Endothelial cell of umbilical vein (primary cell): ENCODE measurements around the gene PLS1. TPM values are rescaled to one million over a fixed set of nuclear protein-coding genes. Genes with fewer than 3 reads are reported as not detected.

ENCODE experiments used
- BruUV-seq: library from RNA; stranded (reverse); fragments of 400-500 nt; replicated peaks from 2 replicates; lab custom pipeline; 2021; lab: Mats Ljungman, UMichigan
- CTCF ChIA-PET: fragments of 300-600, 350-600 bp; sonication (Branson Sonifier 250); formaldehyde crosslinking; loops from one replicate; lab custom pipeline; 2021; ENCODE audit warnings: antibody characterized with exemption, inconsistent platforms; lab: Charles Lee
- POLR2A ChIA-PET: fragments of 300-600, 350-600 bp; sonication (Branson Sonifier 250); formaldehyde crosslinking; loops from one replicate; lab custom pipeline; 2021; ENCODE audit warnings: antibody characterized with exemption, inconsistent platforms; lab: Charles Lee
- DNase-seq: peaks from one replicate; pipeline ENCODE4 v3.0.0-alpha.2; 2011; ENCODE audit warnings: low read depth, low spot score
- FAIRE-seq: peaks from 2 replicates; lab custom pipeline; 2011; peaks lifted over from hg19 to GRCh38; lab: Jason Lieb, UNC
- H2AFZ ChIP-seq: 2 replicates; pipeline ENCODE4 v1.6.0; 2012; ENCODE audit warnings: low read depth, low read length, control low read depth, inconsistent platforms
- H3K27ac ChIP-seq: 2 replicates; pipeline ENCODE4 v1.5.1; 2011; ENCODE audit warnings: low read depth, mild to moderate bottlenecking, control low read depth, low read length, moderate library complexity; ENCODE audit not compliant: insufficient read depth
- H3K27me3 ChIP-seq, 2 experiments: 2 replicates each; pipeline versions ENCODE4 v1.6.0 to v1.6.1; 2011; ENCODE audit warnings: low read length in 2 of 2, mixed read lengths in 1 of 2; ENCODE audit not compliant: control insufficient read depth in 2 of 2, insufficient read depth in 2 of 2
- H3K36me3 ChIP-seq, 2 experiments: 2 replicates in 1 of 2; 3 replicates in 1 of 2; pipeline ENCODE4 v1.5.1; 2011; ENCODE audit warnings: low read length in 2 of 2, mild to moderate bottlenecking in 1 of 2, moderate library complexity in 1 of 2; ENCODE audit not compliant: control insufficient read depth in 2 of 2, insufficient read depth in 2 of 2; ENCODE audit errors: extremely low read depth in 1 of 2
- H3K4me1 ChIP-seq: 3 replicates; pipeline ENCODE4 v1.5.1; 2011; ENCODE audit warnings: mild to moderate bottlenecking, low read length; ENCODE audit not compliant: control insufficient read depth, insufficient read depth; ENCODE audit errors: extremely low read depth
- H3K4me2 ChIP-seq: 2 replicates; pipeline ENCODE4 v1.6.1; 2011; ENCODE audit warnings: low read length, control low read depth, mixed read lengths; ENCODE audit not compliant: insufficient read depth
- H3K4me3 ChIP-seq, 3 experiments: fragments of 200-600 bp in 1 of 3; sonication (generic), shearing (Covaris generic) in 1 of 3; replicated peaks in 1 of 3; 2 replicates each; pipeline ENCODE4 v1.5.1; 2011 to 2016; ENCODE audit warnings: control low read depth in 3 of 3, low read length in 3 of 3, mild to moderate bottlenecking in 2 of 3, inconsistent platforms in 1 of 3, low read depth in 1 of 3, moderate library complexity in 1 of 3; ENCODE audit not compliant: insufficient read depth in 1 of 3
- H3K79me2 ChIP-seq: 2 replicates; pipeline ENCODE4 v1.6.0; 2012; ENCODE audit warnings: low read length, inconsistent platforms; ENCODE audit not compliant: control insufficient read depth, insufficient read depth
- H3K9ac ChIP-seq: replicated peaks from 2 replicates; pipeline ENCODE3; 2011; ENCODE audit warnings: low read length, control low read depth; ENCODE audit not compliant: insufficient read depth; ENCODE audit errors: extremely low read depth
- H3K9me1 ChIP-seq: replicated peaks from 3 replicates; pipeline ENCODE4 v1.6.0; 2011; ENCODE audit warnings: mild to moderate bottlenecking, low read length; ENCODE audit not compliant: control insufficient read depth, insufficient read depth; ENCODE audit errors: extremely low read depth
- H3K9me3 ChIP-seq: replicated peaks from 2 replicates; pipeline ENCODE4 v1.5.1; 2012; ENCODE audit warnings: low read length, inconsistent platforms; ENCODE audit not compliant: control insufficient read depth, insufficient read depth
- H4K20me1 ChIP-seq: replicated peaks from 2 replicates; pipeline ENCODE3; 2011; ENCODE audit warnings: mild to moderate bottlenecking, low read length; ENCODE audit not compliant: control insufficient read depth, insufficient read depth; ENCODE audit errors: extremely low read depth
- CTCF ChIP-seq, 2 donors: IDR thresholded peaks; 1 replicate in 1 of 2; 2 replicates in 1 of 2; pipeline ENCODE4 v1.5.1; 2011; ENCODE audit warnings: low read length in 2 of 2, mild to moderate bottlenecking in 2 of 2, moderate library complexity in 2 of 2, control low read depth in 1 of 2, inconsistent platforms in 1 of 2, low read depth in 1 of 2; ENCODE audit not compliant: insufficient read depth in 1 of 2; ENCODE audit errors: extremely low read depth in 1 of 2
- EZH2 ChIP-seq: IDR thresholded peaks from 2 replicates; pipeline ENCODE4 v1.6.1; 2012; ENCODE audit warnings: borderline replicate concordance, low read depth, mild to moderate bottlenecking, moderate library complexity, low read length, inconsistent platforms; ENCODE audit not compliant: severe bottlenecking
- FOS ChIP-seq: IDR thresholded peaks from 2 replicates; pipeline ENCODE4 v1.6.1; 2011; ENCODE audit warnings: mild to moderate bottlenecking, low read length, moderate library complexity, borderline replicate concordance; ENCODE audit not compliant: insufficient read depth
- GATA2 ChIP-seq: IDR thresholded peaks from 2 replicates; pipeline ENCODE4 v1.7.0; 2011; ENCODE audit warnings: low read depth, mild to moderate bottlenecking, moderate library complexity, mixed read lengths, low read length; ENCODE audit not compliant: insufficient read length, insufficient read depth
- JUN ChIP-seq: IDR thresholded peaks from 2 replicates; pipeline ENCODE4 v1.6.1; 2011; ENCODE audit warnings: borderline replicate concordance, low read depth; ENCODE audit not compliant: insufficient read length, insufficient read depth
- MAX ChIP-seq: IDR thresholded peaks from 2 replicates; pipeline ENCODE4 v1.6.1; 2011; ENCODE audit not compliant: insufficient read depth, insufficient read length
- MYC ChIP-seq: IDR thresholded peaks from one replicate; pipeline ENCODE4 v1.6.1; 2011; ENCODE audit warnings: mild to moderate bottlenecking, low read depth, low read length
- POLR2A ChIP-seq: IDR thresholded peaks from 2 replicates; pipeline ENCODE4 v1.6.1; 2012; ENCODE audit warnings: low read depth, mild to moderate bottlenecking, control low read depth, low read length
- POLR2AphosphoS5 ChIP-seq: IDR thresholded peaks from 2 replicates; pipeline ENCODE4 v1.6.1; 2012; ENCODE audit warnings: low read depth, mild to moderate bottlenecking, control low read depth, low read length, moderate library complexity; ENCODE audit not compliant: insufficient read depth
- dilution Hi-C: fragments of 300-500 bp; cut with MboI; formaldehyde crosslinking; loops from one replicate; pipeline ENCODE4 v1.15.0; 2019; ENCODE audit warnings: low sequenced_read_pairs; ENCODE audit not compliant: extremely low pct_ligation_motif_present
- intact Hi-C: fragments of 100-400 bp; cut with micrococcal nuclease; formaldehyde crosslinking; loops from one replicate; pipeline ENCODE4 v1.10.0; 2022
- polyA plus RNA-seq, 4 experiments: library from polyadenylated mRNA; depleted of rRNA in 3 of 4; stranded (reverse) in 3 of 4; unstranded in 1 of 4; fragments of >200 nt; gene quantifications; 2 replicates each; pipeline versions ENCODE4 v1.2.1 to v1.2.3, GENCODE V29; 2011 to 2012; ENCODE audit warnings: missing spikeins in 1 of 4
- total RNA-seq: library from RNA; stranded (reverse); gene quantifications from 2 replicates; pipeline ENCODE4 v1.2.3, GENCODE V29; 2021

PLS1 gene
- total and polyA plus RNA-seq, 2 donors (not counting 3 experiments of a cell fraction or from before 2014, with no cell fraction given) = 0.59 to 1.3 TPM

GRCh38 chr3:142642956-142643355, 46.8 kb downstream of the PLS1 start:
- TF ChIP-seq MYC = no peak
- Histone ChIP-seq H3K79me2 (no peaks in the 10 kb centered on the region), H3K4me1 (peaks cover 8% of the 10 kb centered on the region), H3K4me3 (no peak overlapping the region), H3K36me3 (no peaks in the 10 kb centered on the region), H3K9me1 (no peaks in the 10 kb centered on the region), H3K27ac (no peak overlapping the region), H3K9ac (no peak overlapping the region), H2AFZ (no peak overlapping the region), H4K20me1 (no peaks in the 10 kb centered on the region), H3K4me2 (no peak overlapping the region), H3K27me3 (peaks cover 17 to 19% of the 10 kb centered on the region in 2 experiments), H3K9me3 (no peaks in the 10 kb centered on the region)
- DNase-seq (no peak), FAIRE-seq (no peak)
- CTCF ChIA-PET = no interaction called here
- POLR2A ChIA-PET = no interaction called here
- intact Hi-C loops (no loop called here), dilution Hi-C loops (no loop called here)
- no TSS peak for BruUV-seq

- dilution Hi-C loops = no loop called here
- H3K79me2 ChIP-seq = no peaks in the 10 kb centered on the region
- no peak overlapping the region for H3K4me2 ChIP-seq
- H3K9me1 ChIP-seq = no peaks in the 10 kb centered on the region
- no peak overlapping the region for H2AFZ ChIP-seq
- no peaks in the 10 kb centered on the region for H3K36me3 ChIP-seq
- ChIA-PET CTCF (no interaction called here), POLR2A (no interaction called here)
- no peaks in the 10 kb centered on the region for H4K20me1 ChIP-seq
- DNase-seq (no peak), FAIRE-seq (no peak)
- no peak overlapping the region for H3K27ac ChIP-seq
- peaks cover 8% of the 10 kb centered on the region for H3K4me1 ChIP-seq
- H3K9me3 ChIP-seq = no peaks in the 10 kb centered on the region
- H3K27me3 ChIP-seq = peaks cover 13 to 19% of the 10 kb centered on the region in 2 experiments
- TF ChIP-seq EZH2 (no peak), POLR2A (no peak), MAX (no peak), MYC (no peak), GATA2 (no peak), POLR2AphosphoS5 (no peak), FOS (no peak), CTCF (IDR thresholded peaks at IDR 0.05; ENCODE audit: extremely low read depth in 1 of 2, insufficient read depth in 1 of 2, low read depth in 1 of 2, low read length in 2 of 2) (no peak), JUN (no peak)
- intact Hi-C loops = no loop called here
- no peak overlapping the region for H3K4me3 ChIP-seq
- no peak overlapping the region for H3K9ac ChIP-seq
- BruUV-seq = no TSS peak
Measured at GRCh38 chr3:142644502-142644901, 48.3 kb downstream of the PLS1 start.
